SK-N-SH (cell line): ENCODE results near the gene TSC22D1.

Experiments used
- CTCF ChIP-seq: fragments of 200-600 bp; sonication (generic); IDR thresholded peaks from 2 replicates; pipeline ENCODE4 v1.6.1; 2017; ENCODE audit warnings: antibody characterized with exemption, mild to moderate bottlenecking, moderate library complexity
- EP300 ChIP-seq, 2 experiments: IDR thresholded peaks; 2 replicates each; pipeline versions ENCODE4 v1.4.0 to v1.6.1; 2012; ENCODE audit warnings: borderline replicate concordance in 1 of 2, low read depth in 1 of 2, low read length in 1 of 2
- MXI1 ChIP-seq: IDR thresholded peaks from 2 replicates; pipeline ENCODE4 v1.6.1; 2012; ENCODE audit warnings: mild to moderate bottlenecking, low read depth, low read length, improper control_type of control experiment
- NFIC ChIP-seq: IDR thresholded peaks from 2 replicates; pipeline ENCODE4 v1.4.0; 2012; ENCODE audit warnings: borderline replicate concordance
- NRF1 ChIP-seq: IDR thresholded peaks from 2 replicates; pipeline ENCODE4 v1.6.1; 2012; ENCODE audit warnings: low read depth, mild to moderate bottlenecking, low read length
- RCOR1 ChIP-seq: fragments of 150-350 bp; IDR thresholded peaks from 2 replicates; pipeline ENCODE4 v1.6.1; 2017; ENCODE audit warnings: antibody characterized with exemption, low read length
- TCF12 ChIP-seq: IDR thresholded peaks from 2 replicates; pipeline ENCODE4 v1.4.0; 2012
- TEAD4 ChIP-seq: IDR thresholded peaks from 2 replicates; pipeline ENCODE4 v1.4.0; 2012; ENCODE audit warnings: mild to moderate bottlenecking, borderline replicate concordance; ENCODE audit not compliant: insufficient read depth
- USF2 ChIP-seq: fragments of 150-350 bp; IDR thresholded peaks from 2 replicates; pipeline ENCODE4 v1.6.1; 2017; ENCODE audit warnings: antibody characterized with exemption, low read length, low read depth, borderline replicate concordance

GRCh38 chr13:44422755-44423643 lies 153.1 kb downstream of the TSC22D1 start:
- no peak for TF ChIP-seq NRF1
- TF ChIP-seq NFIC, result no peak
- no peak for TF ChIP-seq TEAD4
- no peak for TF ChIP-seq RCOR1
- TF ChIP-seq CTCF, result no peak
- TF ChIP-seq EP300 (IDR thresholded peaks at IDR 0.05; ENCODE audit: borderline replicate concordance in 1 of 2, low read depth in 1 of 2, low read length in 1 of 2), result no peak
- no peak for TF ChIP-seq TCF12
- no peak for TF ChIP-seq USF2
- no peak for TF ChIP-seq MXI1
